ENCODE data around the gene GIPC1. TPM values are rescaled to one million over a fixed set of nuclear protein-coding genes. Genes with fewer than 3 reads are reported as not detected.

Gene GIPC1
- total and polyA plus RNA-seq, 2 of the 4 experiments (the other 2 are of a cell fraction) = 74.2 to 133 TPM

GRCh38 chr19:14480700-14481079 is 15.2 kb downstream of the GIPC1 start:
- Histone ChIP-seq H2BK5ac (ENCODE audit: low read depth, low read length, poor library complexity, severe bottlenecking) (no peak overlapping the region), H2BK15ac (ENCODE audit: low read depth, low read length) (no peak overlapping the region), H3K4me3 (ENCODE audit: insufficient read depth, low read depth, low read length) (no peak overlapping the region), H3K9ac (ENCODE audit: low read depth, low read length) (no peak overlapping the region; the same call in 1 of the 2 replicates), H2AK5ac (ENCODE audit: low read depth, low read length) (peak overlapping the region; percentile 81), H3K9me3 (ENCODE audit: control insufficient read depth, insufficient read depth, low read length) (no peaks in the 10 kb centered on the region), H2AK9ac (replicated peaks; ENCODE audit: low read depth, low read length, poor library complexity) (peak overlapping the region; percentile 90), H3K27me3 (ENCODE audit: control insufficient read depth, insufficient read depth, low read length) (no peaks in the 10 kb centered on the region), H4K8ac (ENCODE audit: low read depth in 2 of 2, low read length in 2 of 2) (no peak overlapping the region; a peak in 1 of 4 replicates), H3K36me3 (ENCODE audit: control insufficient read depth, insufficient read depth, low read length) (peaks cover 27% of the 10 kb centered on the region), H3K27ac (ENCODE audit: insufficient read depth, low read length) (peak overlapping the region; percentile 4; the same call in 1 of the 2 replicates), H3K79me1 (ENCODE audit: low read depth in 1 of 2, low read length in 2 of 2) (peaks cover 8 to 52% of the 10 kb centered on the region in 2 experiments), H3K4me2 (ENCODE audit: low read depth, low read length) (peak overlapping the region; percentile 32; the same call in 1 of the 2 replicates), H4K20me1 (ENCODE audit: insufficient read depth, low read length) (peaks cover 33% of the 10 kb centered on the region), H3K18ac (ENCODE audit: low read depth, low read length) (no peak overlapping the region), H2AFZ (replicated peaks; ENCODE audit: low read length, poor library complexity) (peak overlapping the region; percentile 34), H3K56ac (ENCODE audit: extremely low read depth, insufficient read depth, low read length) (no peak overlapping the region), H3K14ac (replicated peaks; ENCODE audit: low read depth, low read length) (no peak overlapping the region), H2BK20ac (ENCODE audit: low read depth, low read length) (peak overlapping the region; percentile 63; the same call in 1 of the 2 replicates), H4K5ac (ENCODE audit: low read depth, low read length) (no peak overlapping the region), H2BK120ac (ENCODE audit: low read depth, low read length) (no peak overlapping the region), H3K23ac (ENCODE audit: low read depth, low read length) (0 out of 2 replicates have a peak overlapping the region, but pooled peaks have one; percentile 33), H4K91ac (ENCODE audit: insufficient read depth, low read depth, low read length) (no peak overlapping the region), H3K4ac (ENCODE audit: low read depth, low read length) (no peak overlapping the region), H3K4me1 (ENCODE audit: control insufficient read depth, insufficient read depth, low read length) (peaks cover 25% of the 10 kb centered on the region), H3K9me1 (ENCODE audit: insufficient read depth, low read length) (0 out of 2 replicates have a peak, but pooled peaks cover 9% of the 10 kb centered on the region)
- in situ Hi-C loops (cut with MboI; ENCODE audit: low sequenced_read_pairs) (no loop called here), dilution Hi-C loops (cut with HindIII; ENCODE audit: low sequenced_read_pairs, unreplicated experiment) (no loop called here), intact Hi-C loops (cut with micrococcal nuclease) (loop anchor here (10.0 kb wide), 1 partner anchor 596 kb away; no protein-coding TSS in a partner anchor)
- BruUV-seq (replicated peaks) = no TSS peak
- peak; percentile 85 for DNase-seq
- no CpG with 5 or more reads among the region's 5 CpGs for WGBS, 2 experiments (ENCODE audit: extremely low coverage in 2 of 2, insufficient read length in 1 of 2)
- ChIA-PET CTCF (no interaction called here), POLR2A (ENCODE audit: unreplicated experiment) (interaction anchor here (0.5 kb wide), 1 partner anchor 745 kb away, joined by 3 read pairs; no protein-coding TSS in a partner anchor)
- no peak for TF ChIP-seq MXI1 (IDR thresholded peaks at IDR 0.05; ENCODE audit: borderline replicate concordance, low read depth, low read length)
- TF ChIP-seq RFX5 (IDR thresholded peaks at IDR 0.05; ENCODE audit: low read depth, low read length) = no peak
- peak; percentile 34; the same call in 1 of the 2 replicates for TF ChIP-seq CTCF (conservative IDR thresholded peaks at IDR 0.05; ENCODE audit: low read depth, low read length)
- peak; percentile 51; the same call in 1 of the 2 replicates for TF ChIP-seq MAZ (IDR thresholded peaks at IDR 0.05; ENCODE audit: borderline replicate concordance, low read depth, low read length)
- no peak for TF ChIP-seq MAFK (IDR thresholded peaks at IDR 0.05; ENCODE audit: low read depth, low read length)
- TF ChIP-seq RAD21 (IDR thresholded peaks at IDR 0.05; ENCODE audit: low read length) = no peak
- ATAC-seq (ENCODE audit: low read depth) = peak; percentile 57
